IPS-15b (cell line): ENCODE measurements around the gene AUTS2.

Source experiments
- H3K27me3 ChIP-seq: one replicate; pipeline ENCODE4 v1.6.1; 2013; ENCODE audit warnings: low read length; ENCODE audit not compliant: control insufficient read depth, insufficient read depth
- H3K36me3 ChIP-seq: one replicate; pipeline ENCODE4 v1.6.1; 2013; ENCODE audit warnings: low read length; ENCODE audit not compliant: control insufficient read depth, insufficient read depth
- H3K4me1 ChIP-seq: one replicate; pipeline ENCODE4 v1.6.1; 2013; ENCODE audit warnings: mild to moderate bottlenecking, low read length; ENCODE audit not compliant: control insufficient read depth, insufficient read depth
- H3K4me3 ChIP-seq: one replicate; pipeline ENCODE4 v1.5.1; 2013; ENCODE audit warnings: low read depth, low read length
- H3K9ac ChIP-seq: one replicate; pipeline ENCODE4 v1.6.1; 2013; ENCODE audit warnings: low read depth, mild to moderate bottlenecking, low read length
- H3K9me3 ChIP-seq: one replicate; pipeline ENCODE4 v1.6.1; 2013; ENCODE audit warnings: mild to moderate bottlenecking, low read length; ENCODE audit not compliant: control insufficient read depth, insufficient read depth

Gene AUTS2

DNA sequence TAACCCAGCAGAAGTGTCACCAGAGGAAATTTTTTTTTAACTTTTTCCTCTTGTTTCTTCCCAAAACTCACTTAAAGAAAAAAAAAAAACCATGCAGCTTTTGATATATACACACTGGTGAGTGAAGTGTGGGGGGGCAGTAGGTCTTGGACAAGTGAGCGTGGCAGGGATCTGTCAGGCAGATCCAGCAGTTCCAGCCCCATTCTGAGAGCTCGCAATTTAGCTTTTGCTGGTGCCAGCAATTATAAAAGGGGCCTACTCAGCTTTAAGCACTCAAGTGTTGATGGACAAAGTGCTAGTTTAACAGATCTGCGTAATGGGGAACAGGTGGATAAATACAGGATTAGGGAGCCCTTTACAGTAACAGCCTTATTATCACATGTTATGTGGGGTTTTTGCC lies 914.5 kb downstream of the AUTS2 start:
- Histone ChIP-seq H3K27me3 (no peaks in the 10 kb centered on the region), H3K4me1 (no peaks in the 10 kb centered on the region), H3K4me3 (no peak overlapping the region), H3K9ac (no peak overlapping the region), H3K36me3 (no peaks in the 10 kb centered on the region), H3K9me3 (no peaks in the 10 kb centered on the region)

DNA sequence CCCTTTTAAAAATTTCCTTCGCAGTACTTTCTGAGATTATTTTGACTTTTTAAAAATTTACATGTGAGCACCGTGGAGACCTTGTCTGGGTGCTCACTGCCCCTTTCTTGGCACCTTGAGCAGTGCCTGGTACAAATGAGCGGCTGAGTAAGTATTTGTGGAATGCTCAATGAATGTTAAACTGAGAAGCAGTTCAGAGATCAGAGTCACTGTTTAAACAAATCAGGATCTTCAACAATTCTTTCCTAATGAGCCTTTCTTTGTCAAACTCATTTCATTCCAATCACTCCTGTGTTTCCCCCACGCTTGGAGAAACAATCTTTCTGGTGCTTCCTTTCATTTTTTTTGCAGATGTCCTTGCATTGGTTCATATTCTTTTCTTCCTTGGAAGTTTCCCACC lies 922.3 kb downstream of the AUTS2 start:
- Histone ChIP-seq H3K4me1 (no peaks in the 10 kb centered on the region), H3K27me3 (no peaks in the 10 kb centered on the region), H3K9me3 (no peaks in the 10 kb centered on the region), H3K36me3 (no peaks in the 10 kb centered on the region), H3K9ac (no peak overlapping the region), H3K4me3 (no peak overlapping the region)

DNA sequence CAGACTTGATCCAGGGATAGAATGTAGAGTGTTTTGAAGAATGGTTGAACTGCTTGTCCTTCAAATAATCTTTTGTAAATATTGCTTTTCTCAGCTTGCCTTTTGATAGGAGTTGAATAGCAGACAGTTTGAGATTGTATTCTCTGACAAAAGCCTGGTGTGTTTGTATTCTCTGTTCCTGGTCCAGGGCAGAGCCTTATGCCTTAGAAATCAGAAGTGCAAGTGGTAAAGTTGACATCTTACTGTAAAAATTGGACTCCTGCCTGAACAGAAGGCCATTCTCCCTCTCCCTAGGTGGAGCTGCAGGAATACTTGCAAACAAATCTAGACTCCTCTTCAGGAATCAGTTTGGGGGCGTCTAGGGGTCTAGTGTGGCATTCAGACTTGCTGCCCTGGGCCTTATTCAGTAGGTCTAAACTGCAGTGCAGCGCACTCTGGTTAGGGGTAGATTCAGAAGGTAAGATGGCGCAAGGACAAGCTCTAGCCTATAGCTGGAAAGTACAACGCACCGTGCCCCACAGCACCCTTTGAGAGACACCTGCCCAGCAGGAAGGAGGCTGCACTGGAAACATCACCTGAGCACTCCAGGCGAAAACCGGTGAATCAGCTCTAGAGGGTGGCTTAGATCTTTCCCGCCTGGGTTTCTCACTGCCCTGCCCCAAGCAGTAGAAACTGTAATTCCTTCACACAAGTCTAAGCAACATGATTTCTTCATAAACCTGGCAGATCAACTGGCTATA lies 925.1 kb downstream of the AUTS2 start:
- H3K4me1 ChIP-seq = no peaks in the 10 kb centered on the region
- H3K36me3 ChIP-seq = no peaks in the 10 kb centered on the region
- no peak overlapping the region for H3K9ac ChIP-seq
- no peaks in the 10 kb centered on the region for H3K9me3 ChIP-seq
- no peak overlapping the region for H3K4me3 ChIP-seq
- no peaks in the 10 kb centered on the region for H3K27me3 ChIP-seq

DNA sequence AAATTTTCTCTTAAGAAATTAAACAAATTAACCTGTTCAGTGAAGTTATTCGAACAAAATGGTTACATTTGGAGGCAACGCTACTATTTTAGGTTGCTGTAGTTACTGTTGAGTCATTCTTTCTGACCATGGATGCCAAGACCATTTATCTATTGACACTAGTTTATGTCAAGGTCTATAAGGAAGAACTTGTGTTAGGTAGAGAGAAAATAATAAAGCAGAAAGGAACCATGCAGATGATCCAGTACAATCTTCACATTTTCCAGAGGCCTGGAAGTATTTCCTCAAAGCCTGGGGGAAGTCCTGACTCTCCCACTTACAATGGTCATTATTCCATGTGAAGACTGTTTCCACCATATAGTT lies 925.7 kb downstream of the AUTS2 start:
- Histone ChIP-seq H3K4me1 (no peaks in the 10 kb centered on the region), H3K9me3 (no peaks in the 10 kb centered on the region), H3K36me3 (no peaks in the 10 kb centered on the region), H3K4me3 (no peak overlapping the region), H3K27me3 (no peaks in the 10 kb centered on the region), H3K9ac (no peak overlapping the region)

DNA sequence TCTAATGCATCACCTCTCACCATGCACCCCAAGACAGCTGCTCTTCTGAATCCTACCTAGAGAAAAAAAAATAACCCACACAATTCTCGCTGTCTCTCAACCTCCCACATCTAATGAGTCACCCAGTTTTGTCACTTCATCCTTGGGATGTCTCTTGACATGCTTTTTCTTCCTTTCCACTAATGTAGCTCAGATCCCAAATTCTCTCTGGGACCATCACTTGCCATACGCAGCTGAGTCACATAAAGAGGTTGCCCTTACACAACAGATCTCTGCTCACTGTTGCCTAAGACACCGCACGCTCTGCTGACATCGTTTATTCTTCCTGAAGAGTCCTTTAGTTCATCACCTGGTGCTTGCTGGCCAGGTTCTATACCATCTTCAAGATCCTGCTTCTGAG lies 927.7 kb downstream of the AUTS2 start:
- no peaks in the 10 kb centered on the region for H3K9me3 ChIP-seq
- no peak overlapping the region for H3K4me3 ChIP-seq
- H3K4me1 ChIP-seq = no peaks in the 10 kb centered on the region
- no peaks in the 10 kb centered on the region for H3K36me3 ChIP-seq
- no peaks in the 10 kb centered on the region for H3K27me3 ChIP-seq
- no peak overlapping the region for H3K9ac ChIP-seq

DNA sequence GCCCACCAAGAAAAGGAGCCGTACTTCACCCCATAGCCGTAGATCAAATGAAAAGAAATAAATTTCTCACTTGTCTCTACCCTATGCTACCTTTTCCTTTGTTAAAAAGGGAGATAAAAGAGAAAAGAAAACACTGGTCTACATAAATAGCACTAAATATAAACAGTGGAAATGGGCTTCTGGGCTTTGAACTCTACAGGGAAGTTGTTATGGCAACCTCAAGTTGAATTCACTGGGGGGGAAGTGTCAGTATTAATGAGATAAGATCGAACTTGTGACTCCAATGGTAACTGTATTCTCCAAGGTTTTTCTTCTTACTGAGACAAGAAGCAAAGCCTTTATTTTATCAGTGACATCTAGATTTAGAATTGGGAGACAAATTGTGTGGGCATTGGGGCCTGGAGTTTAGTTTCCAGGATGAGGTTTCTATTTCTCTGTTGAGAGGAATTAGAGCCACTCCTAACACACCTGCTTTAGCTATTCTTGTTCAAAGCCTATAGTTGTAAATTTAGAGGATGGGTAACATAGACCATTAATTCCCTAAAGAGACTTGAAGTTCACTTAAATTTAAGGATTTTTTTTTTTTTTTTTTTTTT lies 929.3 kb downstream of the AUTS2 start:
- Histone ChIP-seq H3K4me1 (no peaks in the 10 kb centered on the region), H3K9me3 (no peaks in the 10 kb centered on the region), H3K9ac (no peak overlapping the region), H3K4me3 (no peak overlapping the region), H3K36me3 (no peaks in the 10 kb centered on the region), H3K27me3 (no peaks in the 10 kb centered on the region)

DNA sequence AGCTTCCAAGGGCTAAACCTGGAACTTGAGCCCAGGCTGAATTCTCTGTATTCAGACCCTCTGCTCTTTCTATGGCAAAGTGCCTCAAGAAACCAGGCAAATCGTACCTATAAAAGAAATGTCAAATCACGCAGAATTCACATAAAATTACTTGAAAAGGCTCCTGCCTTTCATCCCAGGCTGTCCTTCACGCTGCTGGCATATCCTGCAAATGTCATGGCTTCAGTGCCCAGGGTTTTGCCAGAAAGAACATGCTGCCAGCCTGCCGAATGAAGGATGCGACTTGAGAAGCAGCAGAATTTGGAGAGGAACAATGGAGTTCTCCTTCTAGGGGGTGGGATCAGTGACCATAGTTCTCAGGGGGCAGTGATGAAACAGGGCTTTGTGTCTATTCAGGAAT lies 931.2 kb downstream of the AUTS2 start:
- no peaks in the 10 kb centered on the region for H3K4me1 ChIP-seq
- H3K9me3 ChIP-seq = no peaks in the 10 kb centered on the region
- H3K27me3 ChIP-seq = no peaks in the 10 kb centered on the region
- no peak overlapping the region for H3K9ac ChIP-seq
- no peak overlapping the region for H3K4me3 ChIP-seq
- no peaks in the 10 kb centered on the region for H3K36me3 ChIP-seq

DNA sequence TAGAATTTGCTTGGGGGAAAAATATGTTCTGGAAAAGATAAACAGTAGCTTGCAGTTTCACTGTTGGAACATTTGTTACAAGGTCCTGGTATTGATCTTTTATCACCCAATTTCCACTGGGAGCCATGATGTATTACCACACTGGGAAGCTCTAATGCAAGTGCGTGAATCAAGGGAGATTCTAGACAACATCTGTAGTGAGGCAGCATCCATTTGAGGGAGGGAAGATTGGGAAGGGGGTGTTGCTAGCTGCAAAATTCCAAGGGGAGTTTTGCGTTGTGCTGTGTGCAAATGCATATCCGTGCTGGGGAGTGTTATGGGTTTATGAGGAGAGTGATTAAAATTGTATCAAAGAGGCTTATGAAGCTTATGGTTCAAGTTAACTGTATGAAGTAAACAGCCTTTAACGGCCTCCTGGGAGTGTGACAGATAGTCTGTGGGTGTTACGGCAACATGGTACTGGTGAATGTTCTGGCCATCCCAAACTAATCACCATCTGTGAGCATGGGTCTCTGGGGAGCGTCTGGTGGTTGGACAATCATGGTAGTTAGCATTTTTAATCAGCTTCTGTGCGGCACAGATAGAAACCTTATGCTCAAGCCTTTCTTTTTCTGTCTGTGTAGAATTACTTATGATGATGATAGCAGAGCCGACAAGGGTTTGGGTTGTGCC lies 931.8 kb downstream of the AUTS2 start:
- H3K9ac ChIP-seq = no peak overlapping the region
- H3K9me3 ChIP-seq = no peaks in the 10 kb centered on the region
- no peak overlapping the region for H3K4me3 ChIP-seq
- no peaks in the 10 kb centered on the region for H3K4me1 ChIP-seq
- H3K27me3 ChIP-seq = no peaks in the 10 kb centered on the region
- no peaks in the 10 kb centered on the region for H3K36me3 ChIP-seq

DNA sequence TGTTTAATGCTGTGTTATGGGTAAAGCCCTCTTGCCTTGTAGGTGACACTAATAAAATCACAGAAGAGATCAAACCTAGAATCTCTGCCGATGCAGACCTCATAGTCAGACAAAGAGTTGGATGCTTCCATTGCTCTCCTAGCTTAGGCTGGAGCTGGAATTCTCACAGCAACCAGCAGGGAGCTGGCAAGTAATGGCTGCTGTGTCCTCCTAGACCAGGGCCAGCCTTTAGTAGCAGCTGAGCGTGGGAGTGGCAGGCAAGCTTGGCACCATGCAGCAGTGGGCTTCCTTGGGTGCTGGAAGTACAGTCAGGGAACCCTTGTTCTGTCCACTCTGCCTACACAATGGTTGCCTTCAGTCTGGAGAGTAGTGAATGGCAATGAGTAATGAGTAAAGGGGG lies 935.3 kb downstream of the AUTS2 start:
- no peak overlapping the region for H3K9ac ChIP-seq
- H3K36me3 ChIP-seq = no peaks in the 10 kb centered on the region
- no peaks in the 10 kb centered on the region for H3K27me3 ChIP-seq
- no peaks in the 10 kb centered on the region for H3K9me3 ChIP-seq
- no peak overlapping the region for H3K4me3 ChIP-seq
- H3K4me1 ChIP-seq = no peaks in the 10 kb centered on the region

DNA sequence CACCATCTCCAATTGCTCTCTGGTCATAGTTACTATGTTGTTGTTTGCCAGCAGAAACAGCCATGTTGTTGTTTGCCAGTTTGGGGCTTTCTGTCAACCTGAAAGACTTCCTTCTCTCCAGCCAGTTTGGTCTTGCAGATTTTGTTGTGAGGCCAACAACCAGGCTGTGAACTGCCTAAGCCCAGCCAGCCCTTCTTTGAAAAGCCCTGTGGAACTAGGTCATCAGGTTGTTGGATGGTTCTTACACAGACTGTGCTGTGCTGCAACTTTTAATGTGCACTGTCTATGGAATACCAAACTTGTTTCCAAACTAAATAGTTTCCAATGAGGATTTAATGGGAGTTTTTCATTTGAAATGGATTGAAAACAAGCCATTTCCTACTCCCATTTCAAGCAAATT lies 940.9 kb downstream of the AUTS2 start:
- Histone ChIP-seq H3K36me3 (no peaks in the 10 kb centered on the region), H3K4me3 (no peak overlapping the region), H3K4me1 (peaks cover 6% of the 10 kb centered on the region), H3K27me3 (no peaks in the 10 kb centered on the region), H3K9me3 (no peaks in the 10 kb centered on the region), H3K9ac (no peak overlapping the region)

DNA sequence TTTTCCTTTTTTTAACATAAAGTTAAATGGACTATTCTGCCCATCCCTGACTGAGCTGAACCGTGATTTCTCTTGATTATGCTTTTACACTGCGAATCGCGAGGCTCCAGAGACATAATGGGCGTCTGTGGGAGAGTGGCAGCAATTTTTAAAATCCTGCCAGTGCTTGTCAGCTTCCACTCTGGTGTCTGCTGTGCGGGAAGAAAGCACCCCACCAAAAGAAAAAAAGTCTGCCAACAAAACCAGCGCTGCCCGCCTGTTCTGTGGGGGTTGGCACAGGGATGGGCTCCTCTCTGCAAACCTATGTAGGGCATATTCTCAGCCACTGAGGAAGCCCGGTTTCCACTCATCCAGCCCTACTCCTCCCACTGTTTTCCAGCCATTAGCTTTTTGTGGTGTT lies 941.3 kb downstream of the AUTS2 start:
- H3K9me3 ChIP-seq = no peaks in the 10 kb centered on the region
- H3K4me1 ChIP-seq = peaks cover 6% of the 10 kb centered on the region
- H3K9ac ChIP-seq = no peak overlapping the region
- H3K4me3 ChIP-seq = no peak overlapping the region
- H3K36me3 ChIP-seq = no peaks in the 10 kb centered on the region
- no peaks in the 10 kb centered on the region for H3K27me3 ChIP-seq

DNA sequence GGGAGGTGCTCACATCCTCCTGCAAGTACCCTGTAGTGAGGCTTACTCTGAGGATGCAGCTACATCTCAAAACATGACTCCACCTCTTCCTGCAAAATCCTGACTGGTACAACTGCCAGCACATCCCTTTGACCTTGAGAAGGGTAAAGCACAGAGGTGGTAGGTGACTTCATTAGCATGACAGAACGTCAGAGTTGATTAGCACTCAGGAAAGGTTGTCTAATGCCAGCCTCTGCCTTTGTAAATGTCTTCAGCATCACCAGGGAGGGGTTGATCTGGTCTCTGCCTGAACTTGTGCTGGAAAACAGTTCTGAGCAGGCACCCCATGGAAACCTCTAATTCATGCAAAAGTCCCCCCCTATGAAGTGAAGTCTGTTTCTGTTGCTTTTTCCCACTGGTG lies 942.4 kb downstream of the AUTS2 start:
- Histone ChIP-seq H3K9ac (no peak overlapping the region), H3K27me3 (no peaks in the 10 kb centered on the region), H3K36me3 (no peaks in the 10 kb centered on the region), H3K9me3 (no peaks in the 10 kb centered on the region), H3K4me3 (no peak overlapping the region), H3K4me1 (peaks cover 6% of the 10 kb centered on the region)
